Measurements from ENCODE around the gene MRPL20. TPM values are rescaled to one million over a fixed set of nuclear protein-coding genes. Genes with fewer than 3 reads are reported as not detected.
"Not testable (repeated sequence)": the region's sequence is repeated elsewhere in the genome, so short reads cannot be mapped to it uniquely, and the experiment has no call there.

The MRPL20 gene
- 147 TPM for polyA plus RNA-seq (2013, experiment 1 of 2)
- polyA plus RNA-seq (2013, experiment 2 of 2) = 128 TPM

- H3K9me3 ChIP-seq (ENCODE audit: insufficient read depth, low read depth, low read length) = peaks cover under 1% of the 10 kb centered on the region; the same call in 1 of the 2 replicates
- H3K4me1 ChIP-seq (ENCODE audit: insufficient read depth, low read length) = peaks cover 22% of the 10 kb centered on the region
- under 1% methylated on average over 98 of the region's 98 CpGs for WGBS
- peaks cover 46% of the 10 kb centered on the region for H3K36me3 ChIP-seq (ENCODE audit: insufficient read depth, low read length)
- no peaks in the 10 kb centered on the region for H3K27me3 ChIP-seq (ENCODE audit: insufficient read depth, low read length)
- peak within 1 kb of the TSS; percentile 97 for H3K9ac ChIP-seq (ENCODE audit: low read depth, low read length)
- H3K27ac ChIP-seq (ENCODE audit: low read depth, low read length) = peak within 1 kb of the TSS; percentile 98
- peak within 1 kb of the TSS; percentile 96 for H3K4me3 ChIP-seq (ENCODE audit: low read length)
Observed at GRCh38 chr1:1406821-1407635, at the start of gene MRPL20. Gene MRPL20 (minus strand): TSS chr1:1407293. CDS start chr1:1407217, 76 bp downstream.

- H3K27me3 ChIP-seq (ENCODE audit: insufficient read depth, low read length); H3K36me3 ChIP-seq (ENCODE audit: insufficient read depth, low read length); H3K4me1 ChIP-seq (ENCODE audit: insufficient read depth, low read length); H3K27ac ChIP-seq (ENCODE audit: low read depth, low read length); H3K9ac ChIP-seq (ENCODE audit: low read depth, low read length); H3K9me3 ChIP-seq (ENCODE audit: insufficient read depth, low read depth, low read length); H3K4me3 ChIP-seq (ENCODE audit: low read length): not testable (repeated sequence)
- 96% methylated on average over 17 of the region's 22 CpGs for WGBS
Observed at GRCh38 chr1:1456683-1457255, 49.7 kb upstream of the MRPL20 start.

GRCh38 chr1:1455934-1456333 lies 48.8 kb upstream of the MRPL20 start:
- 88% methylated on average over 1 of the region's 15 CpGs for WGBS
- not testable (repeated sequence) for H3K4me1 ChIP-seq (ENCODE audit: insufficient read depth, low read length); H3K27ac ChIP-seq (ENCODE audit: low read depth, low read length); H3K27me3 ChIP-seq (ENCODE audit: insufficient read depth, low read length); H3K36me3 ChIP-seq (ENCODE audit: insufficient read depth, low read length); H3K4me3 ChIP-seq (ENCODE audit: low read length); H3K9me3 ChIP-seq (ENCODE audit: insufficient read depth, low read depth, low read length); H3K9ac ChIP-seq (ENCODE audit: low read depth, low read length)

GRCh38 chr1:1455366-1455884 lies 48.3 kb upstream of the MRPL20 start:
- WGBS = 92% methylated on average over 30 of the region's 30 CpGs
- Histone ChIP-seq H3K36me3 (ENCODE audit: insufficient read depth, low read length) (no peaks in the 10 kb centered on the region), H3K4me1 (ENCODE audit: insufficient read depth, low read length) (no peaks in the 10 kb centered on the region), H3K4me3 (ENCODE audit: low read length) (no peak overlapping the region), H3K27ac (ENCODE audit: low read depth, low read length) (no peak overlapping the region), H3K27me3 (ENCODE audit: insufficient read depth, low read length) (no peaks in the 10 kb centered on the region), H3K9ac (ENCODE audit: low read depth, low read length) (no peak overlapping the region), H3K9me3 (ENCODE audit: insufficient read depth, low read depth, low read length) (no peaks in the 10 kb centered on the region)

- WGBS = 92% methylated on average over 37 of the region's 41 CpGs
- not testable (repeated sequence) for H3K9ac ChIP-seq (ENCODE audit: low read depth, low read length)
Observed at GRCh38 chr1:1454286-1455056, 47.4 kb upstream of the MRPL20 start.

GRCh38 chr1:1452882-1453281 lies 45.8 kb upstream of the MRPL20 start:
- WGBS = 94% methylated on average over 16 of the region's 16 CpGs
- no peak overlapping the region for H3K4me3 ChIP-seq (ENCODE audit: low read length)
- no peak overlapping the region for H3K27ac ChIP-seq (ENCODE audit: low read depth, low read length)
- no peaks in the 10 kb centered on the region for H3K9me3 ChIP-seq (ENCODE audit: insufficient read depth, low read depth, low read length)
- no peaks in the 10 kb centered on the region for H3K27me3 ChIP-seq (ENCODE audit: insufficient read depth, low read length)
- no peaks in the 10 kb centered on the region for H3K4me1 ChIP-seq (ENCODE audit: insufficient read depth, low read length)
- no peaks in the 10 kb centered on the region for H3K36me3 ChIP-seq (ENCODE audit: insufficient read depth, low read length)
- H3K9ac ChIP-seq (ENCODE audit: low read depth, low read length) = no peak overlapping the region

More at GRCh38 chr1:1454286-1455056, 47.4 kb upstream of the MRPL20 start:
- H3K27me3 ChIP-seq (ENCODE audit: insufficient read depth, low read length); H3K36me3 ChIP-seq (ENCODE audit: insufficient read depth, low read length); H3K4me1 ChIP-seq (ENCODE audit: insufficient read depth, low read length); H3K9me3 ChIP-seq (ENCODE audit: insufficient read depth, low read depth, low read length); H3K27ac ChIP-seq (ENCODE audit: low read depth, low read length); H3K4me3 ChIP-seq (ENCODE audit: low read length): not testable (repeated sequence)

- H3K4me1 ChIP-seq (ENCODE audit: insufficient read depth, low read length); H3K27me3 ChIP-seq (ENCODE audit: insufficient read depth, low read length); H3K27ac ChIP-seq (ENCODE audit: low read depth, low read length); H3K9ac ChIP-seq (ENCODE audit: low read depth, low read length); H3K36me3 ChIP-seq (ENCODE audit: insufficient read depth, low read length); H3K4me3 ChIP-seq (ENCODE audit: low read length); H3K9me3 ChIP-seq (ENCODE audit: insufficient read depth, low read depth, low read length): not testable (repeated sequence)
- 95% methylated on average over 8 of the region's 8 CpGs for WGBS
Observed at GRCh38 chr1:1452365-1452739, 45.3 kb upstream of the MRPL20 start.

- Histone ChIP-seq H3K27ac (ENCODE audit: low read depth, low read length) (no peak overlapping the region), H3K9ac (ENCODE audit: low read depth, low read length) (no peak overlapping the region)
- 96% methylated on average over 26 of the region's 26 CpGs for WGBS
Observed at GRCh38 chr1:1451696-1452364, 44.7 kb upstream of the MRPL20 start.

GRCh38 chr1:1450616-1451015 lies 43.5 kb upstream of the MRPL20 start:
- H3K27me3 ChIP-seq (ENCODE audit: insufficient read depth, low read length); H3K9me3 ChIP-seq (ENCODE audit: insufficient read depth, low read depth, low read length); H3K9ac ChIP-seq (ENCODE audit: low read depth, low read length); H3K4me1 ChIP-seq (ENCODE audit: insufficient read depth, low read length); H3K36me3 ChIP-seq (ENCODE audit: insufficient read depth, low read length); H3K4me3 ChIP-seq (ENCODE audit: low read length); H3K27ac ChIP-seq (ENCODE audit: low read depth, low read length): not testable (repeated sequence)
- 96% methylated on average over 22 of the region's 22 CpGs for WGBS

More at GRCh38 chr1:1451696-1452364, 44.7 kb upstream of the MRPL20 start:
- no peak overlapping the region for H3K4me3 ChIP-seq (ENCODE audit: low read length)
- H3K27me3 ChIP-seq (ENCODE audit: insufficient read depth, low read length) = no peaks in the 10 kb centered on the region
- no peaks in the 10 kb centered on the region for H3K4me1 ChIP-seq (ENCODE audit: insufficient read depth, low read length)
- H3K9me3 ChIP-seq (ENCODE audit: insufficient read depth, low read depth, low read length) = no peaks in the 10 kb centered on the region
- H3K36me3 ChIP-seq (ENCODE audit: insufficient read depth, low read length) = no peaks in the 10 kb centered on the region

- Histone ChIP-seq H3K36me3 (ENCODE audit: insufficient read depth, low read length) (no peaks in the 10 kb centered on the region), H3K9ac (ENCODE audit: low read depth, low read length) (no peak within 1 kb of the TSS), H3K4me1 (ENCODE audit: insufficient read depth, low read length) (no peaks in the 10 kb centered on the region), H3K27me3 (ENCODE audit: insufficient read depth, low read length) (no peaks in the 10 kb centered on the region), H3K27ac (ENCODE audit: low read depth, low read length) (no peak within 1 kb of the TSS), H3K4me3 (ENCODE audit: low read length) (no peak within 1 kb of the TSS), H3K9me3 (ENCODE audit: insufficient read depth, low read depth, low read length) (no peaks in the 10 kb centered on the region)
- 89% methylated on average over 6 of the region's 6 CpGs for WGBS
Observed at GRCh38 chr1:1449099-1449739, 42.1 kb upstream of the MRPL20 start, which contains the start of gene ATAD3C. Gene ATAD3C (plus strand): TSS chr1:1449689. CDS start chr1:1450684, 995 bp downstream.

Measured in HUES64 (cell line).